Upper lobe of left lung (tissue), 6 donors: Measurements from ENCODE around the gene TRPM7. TPM values are rescaled to one million over a fixed set of nuclear protein-coding genes. Genes with fewer than 3 reads are reported as not detected.

ENCODE experiments used
- ATAC-seq, 2 donors: fragments of 200-7000 bp; cut with Tn5 transposase; one replicate each; pipeline ENCODE4 v1.9.1; 2022; ENCODE audit warnings: mild to moderate bottlenecking in 2 of 2, moderate library complexity in 2 of 2; ENCODE audit not compliant: low FRiP score in 2 of 2
- DNase-seq, 2 donors: peaks; one replicate each; pipeline ENCODE4 v3.0.0-alpha.2; 2019 to 2020
- H3K27ac ChIP-seq, 4 donors: fragments of 200-600 bp; sonication (generic); one replicate each; pipeline ENCODE4 v1.5.1; 2016 to 2019
- H3K27me3 ChIP-seq, 4 donors: fragments of 200-600 bp; sonication (generic); one replicate each; pipeline ENCODE4 v1.5.1; 2017 to 2019
- H3K36me3 ChIP-seq, 4 donors: fragments of 200-600 bp; sonication (generic); one replicate each; pipeline ENCODE4 v1.5.1; 2016 to 2019
- H3K4me1 ChIP-seq, 4 donors: fragments of 200-600 bp; sonication (generic); one replicate each; pipeline ENCODE4 v1.5.1; 2018 to 2019
- H3K4me3 ChIP-seq, 4 donors: fragments of 200-600 bp; sonication (generic); one replicate each; pipeline ENCODE4 v1.5.1; 2017 to 2019; ENCODE audit warnings: mild to moderate bottlenecking in 2 of 4, moderate library complexity in 1 of 4
- H3K9me3 ChIP-seq, 4 donors: fragments of 200-600 bp; sonication (generic); one replicate each; pipeline ENCODE4 v1.5.1; 2018 to 2019
- EP300 ChIP-seq, 4 donors: sonication (generic); formaldehyde crosslinking; IDR thresholded peaks; one replicate each; pipeline ENCODE4 v1.5.1; 2017; ENCODE audit warnings: antibody characterized with exemption in 4 of 4, control low read depth in 2 of 4
- POLR2A ChIP-seq, 4 donors: fragments of 450-650 bp; IDR thresholded peaks; one replicate each; pipeline ENCODE4 v1.5.1; 2016 to 2017; ENCODE audit warnings: antibody characterized with exemption in 4 of 4, mild to moderate bottlenecking in 2 of 4
- POLR2AphosphoS5 ChIP-seq, 2 donors: sonication (generic); formaldehyde crosslinking; IDR thresholded peaks; one replicate each; pipeline ENCODE4 v1.5.1; 2017; ENCODE audit warnings: antibody characterized with exemption in 2 of 2
- WGBS, 2 donors: methylation state at CpG; one replicate each; pipeline ENCODE4 v1.1.5; 2017 to 2018; 5-methylcytosine and 5-hydroxymethylcytosine counted together
- total RNA-seq, 6 donors: library from RNA; depleted of rRNA in 4 of 6; stranded (reverse); fragments of >200 nt in 4 of 6; gene quantifications; one replicate each; pipeline versions ENCODE4 v1.1.0 to v1.2.1, GENCODE V29; 2016 to 2021
- TF ChIP-seq, protein P1 (sequence below), 6 experiments: fragments of 450-650 bp in 4 of 6; fragments of 200-600 bp in 2 of 6; sonication (generic) in 2 of 6; IDR thresholded peaks; one replicate each; pipeline ENCODE4 v1.5.1; 2016 to 2019; ENCODE audit warnings: antibody characterized with exemption in 6 of 6
- donor health status: DM: no; HTN: no; CAD: no; lungs with moderate emphysema.
- donor health status: DM: no; HTN: yes; CAD: no; lungs with severe emphysema.

Gene TRPM7
- total RNA-seq, 6 donors from 2014 or later = 31.4 to 74.3 (median 37.3) TPM

DNA sequence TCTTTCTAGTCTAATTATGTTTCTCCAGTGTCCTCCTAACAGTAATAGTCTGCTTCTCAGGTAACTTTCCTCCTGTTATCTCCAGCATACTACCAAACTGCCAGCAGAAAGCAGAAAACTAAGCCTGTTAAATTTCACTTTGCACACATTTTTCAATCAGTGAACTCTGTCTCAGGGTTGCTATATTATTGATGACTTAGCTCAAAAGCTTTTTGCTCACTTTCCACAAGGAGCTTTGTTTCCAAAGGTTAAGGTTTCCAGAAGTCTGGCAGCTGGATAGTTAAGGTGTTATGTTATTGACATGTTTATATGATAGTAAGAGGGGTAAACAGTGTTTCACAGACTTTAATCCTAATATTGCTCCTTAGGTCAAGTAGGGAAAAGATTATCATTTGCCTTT, 5.1 kb downstream of the TRPM7 start:
- TF ChIP-seq, protein P1, sequence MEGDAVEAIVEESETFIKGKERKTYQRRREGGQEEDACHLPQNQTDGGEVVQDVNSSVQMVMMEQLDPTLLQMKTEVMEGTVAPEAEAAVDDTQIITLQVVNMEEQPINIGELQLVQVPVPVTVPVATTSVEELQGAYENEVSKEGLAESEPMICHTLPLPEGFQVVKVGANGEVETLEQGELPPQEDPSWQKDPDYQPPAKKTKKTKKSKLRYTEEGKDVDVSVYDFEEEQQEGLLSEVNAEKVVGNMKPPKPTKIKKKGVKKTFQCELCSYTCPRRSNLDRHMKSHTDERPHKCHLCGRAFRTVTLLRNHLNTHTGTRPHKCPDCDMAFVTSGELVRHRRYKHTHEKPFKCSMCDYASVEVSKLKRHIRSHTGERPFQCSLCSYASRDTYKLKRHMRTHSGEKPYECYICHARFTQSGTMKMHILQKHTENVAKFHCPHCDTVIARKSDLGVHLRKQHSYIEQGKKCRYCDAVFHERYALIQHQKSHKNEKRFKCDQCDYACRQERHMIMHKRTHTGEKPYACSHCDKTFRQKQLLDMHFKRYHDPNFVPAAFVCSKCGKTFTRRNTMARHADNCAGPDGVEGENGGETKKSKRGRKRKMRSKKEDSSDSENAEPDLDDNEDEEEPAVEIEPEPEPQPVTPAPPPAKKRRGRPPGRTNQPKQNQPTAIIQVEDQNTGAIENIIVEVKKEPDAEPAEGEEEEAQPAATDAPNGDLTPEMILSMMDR (IDR thresholded peaks at IDR 0.05) = no peak
- no peak for TF ChIP-seq EP300 (IDR thresholded peaks at IDR 0.05)
- no peak for TF ChIP-seq POLR2A (IDR thresholded peaks at IDR 0.05)
- no peak for TF ChIP-seq POLR2AphosphoS5 (IDR thresholded peaks at IDR 0.05)
- Histone ChIP-seq H3K27ac (no peak overlapping the region), H3K27me3 (no peaks in the 10 kb centered on the region), H3K36me3 (peaks cover 0 to 9% (median 1%) of the 10 kb centered on the region in 4 donors), H3K4me1 (peaks cover 13 to 52% (median 25%) of the 10 kb centered on the region in 4 donors), H3K9me3 (no peaks in the 10 kb centered on the region), H3K4me3 (no peak overlapping the region)
- no peak for ATAC-seq
- DNase-seq = no peak

DNA sequence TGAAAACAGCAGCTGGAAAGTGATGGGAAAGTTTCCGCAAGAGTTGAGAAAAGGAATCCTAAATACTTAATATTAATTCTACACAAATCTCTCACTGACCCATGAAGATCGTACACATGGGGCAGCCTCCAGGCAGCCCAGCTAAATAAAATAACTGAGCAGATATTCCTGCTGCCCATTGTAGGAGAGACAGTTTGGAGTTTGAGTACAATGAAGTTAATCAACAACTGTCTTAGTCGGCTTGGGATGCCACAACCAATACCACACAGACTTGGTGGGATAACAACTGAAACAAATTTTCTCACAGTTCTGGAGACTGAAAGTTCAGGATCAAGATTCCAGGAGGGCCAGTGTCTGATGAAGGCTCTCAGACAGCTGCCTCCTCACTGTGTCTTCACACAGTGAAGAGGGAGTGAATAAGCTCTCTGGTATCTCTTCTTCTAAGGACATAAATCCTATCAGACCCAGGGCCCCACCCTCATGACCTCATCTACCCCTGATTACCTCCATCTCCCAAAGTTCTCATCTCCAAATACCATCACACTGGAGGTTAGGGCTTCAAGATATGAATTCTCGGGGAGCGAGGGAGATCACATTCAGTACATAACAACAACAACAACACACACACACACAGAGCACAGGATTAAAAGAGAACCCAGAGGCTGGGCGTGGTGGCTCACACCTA, 9.7 kb downstream of the TRPM7 start:
- ATAC-seq (peak in 1 of 2 donors; percentile 90), DNase-seq (no peak)
- Histone ChIP-seq H3K27ac (no peak overlapping the region), H3K4me3 (no peak overlapping the region), H3K36me3 (peaks cover 0 to 5% (median 0%) of the 10 kb centered on the region in 4 donors), H3K4me1 (peaks cover 0 to 24% (median 3%) of the 10 kb centered on the region in 4 donors), H3K27me3 (no peaks in the 10 kb centered on the region), H3K9me3 (no peaks in the 10 kb centered on the region)
- WGBS, 2 donors = 87 to 92% methylated on average over 6 of the region's 6 CpGs
- TF ChIP-seq POLR2A (IDR thresholded peaks at IDR 0.05) (no peak), POLR2AphosphoS5 (IDR thresholded peaks at IDR 0.05) (no peak), EP300 (IDR thresholded peaks at IDR 0.05) (no peak)
- TF ChIP-seq, protein P1 (IDR thresholded peaks at IDR 0.05) = no peak

DNA sequence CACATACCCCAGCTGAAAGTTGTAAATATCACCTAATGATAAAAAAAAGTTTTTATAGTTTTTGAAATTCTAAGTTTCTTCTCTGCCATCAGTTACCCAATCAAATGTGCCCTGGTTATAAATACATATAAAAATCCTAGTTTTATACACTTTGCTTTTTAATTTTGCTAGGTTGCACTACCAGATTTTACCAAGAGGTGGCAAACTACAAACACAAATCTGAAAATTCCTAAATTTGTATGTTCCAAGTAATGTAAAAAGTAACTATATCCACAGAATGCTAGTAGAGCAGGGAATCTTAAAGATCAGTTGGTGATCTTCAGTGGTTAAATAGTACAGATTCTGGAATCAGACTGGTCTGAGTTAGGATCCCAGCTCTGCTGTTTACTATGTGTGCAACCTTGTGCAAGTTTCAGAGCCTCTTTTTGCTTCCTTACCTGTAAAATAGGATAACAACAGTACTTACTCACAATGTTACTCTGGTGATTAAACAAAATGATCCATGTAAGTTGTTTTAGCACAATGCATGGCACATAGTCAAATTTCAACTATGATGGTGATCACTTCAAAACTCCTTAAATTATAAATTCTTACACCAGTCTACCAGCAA, 11.0 kb downstream of the TRPM7 start:
- DNase-seq (no peak), ATAC-seq (peak in 1 of 2 donors; percentile 46)
- Histone ChIP-seq H3K4me1 (peaks cover 0 to 24% (median 5%) of the 10 kb centered on the region in 4 donors), H3K36me3 (peaks cover 0 to 9% (median 0%) of the 10 kb centered on the region in 4 donors), H3K4me3 (no peak overlapping the region), H3K9me3 (no peaks in the 10 kb centered on the region), H3K27ac (no peak overlapping the region), H3K27me3 (no peaks in the 10 kb centered on the region)
- TF ChIP-seq, protein P1 (IDR thresholded peaks at IDR 0.05) = peak; percentile 59 to 74 (median 71)
- TF ChIP-seq POLR2AphosphoS5 (IDR thresholded peaks at IDR 0.05) = no peak

DNA sequence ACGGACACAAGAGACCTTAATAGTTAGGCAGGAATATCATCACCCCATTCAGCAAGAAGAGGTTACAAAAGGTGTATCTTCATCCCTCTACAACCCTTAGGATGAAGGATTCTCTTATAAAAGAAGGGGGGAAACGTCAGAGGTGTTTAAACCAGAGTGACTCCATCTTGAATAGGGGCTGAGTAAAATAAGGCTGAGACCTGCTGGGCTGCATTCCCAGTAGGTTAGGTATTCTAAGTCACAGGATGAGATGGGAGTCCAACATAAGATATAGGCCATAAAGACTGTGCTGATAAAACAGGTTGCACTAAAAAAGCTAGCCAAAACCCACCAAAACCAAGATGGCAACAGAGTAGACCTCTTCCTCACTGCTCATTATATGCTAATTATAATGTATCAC, 16.5 kb downstream of the TRPM7 start:
- Histone ChIP-seq H3K9me3 (no peaks in the 10 kb centered on the region), H3K27me3 (no peaks in the 10 kb centered on the region), H3K4me1 (peaks cover 0 to 5% (median 0%) of the 10 kb centered on the region in 4 donors), H3K27ac (no peak overlapping the region), H3K36me3 (peaks cover 0 to 9% (median 0%) of the 10 kb centered on the region in 4 donors), H3K4me3 (no peak overlapping the region)
- no peak for TF ChIP-seq POLR2A (IDR thresholded peaks at IDR 0.05)
- WGBS, 2 donors = 61 to 81% methylated on average over 2 of the region's 2 CpGs
- DNase-seq = no peak
- ATAC-seq = no peak

DNA sequence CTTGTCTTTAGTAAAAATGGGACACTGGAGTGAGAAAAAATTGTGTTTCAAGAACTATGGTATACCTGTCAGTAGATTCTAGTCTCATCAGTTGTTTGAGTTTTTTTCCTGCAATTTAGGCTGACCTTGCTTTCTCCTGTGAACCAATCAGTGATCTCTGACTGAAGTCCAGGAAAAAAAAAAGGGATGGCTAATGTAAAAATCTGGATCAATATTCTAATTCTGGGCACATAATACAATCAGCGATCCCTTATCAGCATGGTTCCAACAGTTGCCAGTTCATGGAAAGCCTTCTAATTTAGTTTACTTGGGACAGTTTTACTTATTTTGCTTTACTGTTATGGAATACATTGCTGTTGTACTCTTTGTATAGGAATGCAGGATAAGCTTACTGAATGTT, 17.0 kb downstream of the TRPM7 start:
- H3K4me1 ChIP-seq = peaks cover 0 to 5% (median 0%) of the 10 kb centered on the region in 4 donors
- H3K4me3 ChIP-seq = no peak overlapping the region
- H3K36me3 ChIP-seq = peaks cover 0 to 13% (median 2%) of the 10 kb centered on the region in 4 donors
- ATAC-seq = no peak
- no peak for DNase-seq
- no peaks in the 10 kb centered on the region for H3K27me3 ChIP-seq
- no peak overlapping the region for H3K27ac ChIP-seq
- 100% methylated on average over 1 of the region's 1 CpG for WGBS, 2 donors
- H3K9me3 ChIP-seq = no peaks in the 10 kb centered on the region
- TF ChIP-seq POLR2A (IDR thresholded peaks at IDR 0.05) (no peak), EP300 (IDR thresholded peaks at IDR 0.05) (no peak), POLR2AphosphoS5 (IDR thresholded peaks at IDR 0.05) (no peak)
- TF ChIP-seq, protein P1 (IDR thresholded peaks at IDR 0.05) = no peak
